ENCODE results near the gene MAGI3.

DNA sequence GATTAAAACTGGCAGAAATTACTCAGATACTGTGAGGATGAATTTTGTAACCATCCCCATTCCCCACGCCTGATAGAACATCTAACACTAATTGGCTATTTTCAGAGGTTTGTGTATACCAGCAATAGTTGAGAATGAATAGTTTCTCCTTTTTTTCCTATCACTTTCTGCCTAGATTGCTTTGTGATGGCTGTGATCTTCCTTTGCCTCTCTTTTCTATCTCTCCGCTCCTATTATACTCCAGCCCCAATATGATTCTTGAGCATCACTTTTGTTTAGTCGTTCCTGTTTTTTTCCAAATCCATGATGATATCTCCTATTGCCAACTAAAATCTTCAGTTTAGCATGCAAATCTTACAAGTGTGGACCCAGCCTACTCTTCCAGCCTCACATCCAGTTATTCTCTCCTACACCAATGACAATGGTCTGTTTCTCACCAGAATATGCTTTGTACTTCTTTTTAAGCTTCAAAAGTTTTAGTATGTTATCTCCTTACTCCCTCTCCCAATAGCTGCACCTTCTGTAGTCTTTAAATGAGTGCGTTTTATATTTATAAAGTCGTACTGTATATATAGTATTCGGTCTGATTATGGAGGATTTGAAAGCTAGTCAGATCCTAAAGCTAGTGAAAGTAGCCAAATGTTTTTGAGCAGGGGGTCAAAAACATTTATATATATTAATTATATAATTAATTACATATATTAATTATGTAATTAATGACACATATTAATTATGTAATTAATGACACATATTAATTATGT lies 25.2 kb downstream of the MAGI3 start:
- TF ChIP-seq, protein P1, sequence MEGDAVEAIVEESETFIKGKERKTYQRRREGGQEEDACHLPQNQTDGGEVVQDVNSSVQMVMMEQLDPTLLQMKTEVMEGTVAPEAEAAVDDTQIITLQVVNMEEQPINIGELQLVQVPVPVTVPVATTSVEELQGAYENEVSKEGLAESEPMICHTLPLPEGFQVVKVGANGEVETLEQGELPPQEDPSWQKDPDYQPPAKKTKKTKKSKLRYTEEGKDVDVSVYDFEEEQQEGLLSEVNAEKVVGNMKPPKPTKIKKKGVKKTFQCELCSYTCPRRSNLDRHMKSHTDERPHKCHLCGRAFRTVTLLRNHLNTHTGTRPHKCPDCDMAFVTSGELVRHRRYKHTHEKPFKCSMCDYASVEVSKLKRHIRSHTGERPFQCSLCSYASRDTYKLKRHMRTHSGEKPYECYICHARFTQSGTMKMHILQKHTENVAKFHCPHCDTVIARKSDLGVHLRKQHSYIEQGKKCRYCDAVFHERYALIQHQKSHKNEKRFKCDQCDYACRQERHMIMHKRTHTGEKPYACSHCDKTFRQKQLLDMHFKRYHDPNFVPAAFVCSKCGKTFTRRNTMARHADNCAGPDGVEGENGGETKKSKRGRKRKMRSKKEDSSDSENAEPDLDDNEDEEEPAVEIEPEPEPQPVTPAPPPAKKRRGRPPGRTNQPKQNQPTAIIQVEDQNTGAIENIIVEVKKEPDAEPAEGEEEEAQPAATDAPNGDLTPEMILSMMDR (IDR thresholded peaks at IDR 0.05; ENCODE audit: low read depth, low read length, missing input control): no peak
- TF ChIP-seq RAD21 (IDR thresholded peaks at IDR 0.05) (no peak), SP1 (IDR thresholded peaks at IDR 0.05) (no peak), TAF1 (conservative IDR thresholded peaks at IDR 0.05) (no peak), FOXA1 (IDR thresholded peaks at IDR 0.05) (no peak), JUND (IDR thresholded peaks at IDR 0.05) (no peak), GABPA (IDR thresholded peaks at IDR 0.05 in 1 of 2, conservative IDR thresholded peaks at IDR 0.05 in 1 of 2) (no peak), EGR1 (IDR thresholded peaks at IDR 0.05; ENCODE audit: low read depth in 2 of 2) (no peak)
- TF ChIP-seq, protein P2, sequence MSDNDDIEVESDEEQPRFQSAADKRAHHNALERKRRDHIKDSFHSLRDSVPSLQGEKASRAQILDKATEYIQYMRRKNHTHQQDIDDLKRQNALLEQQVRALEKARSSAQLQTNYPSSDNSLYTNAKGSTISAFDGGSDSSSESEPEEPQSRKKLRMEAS (IDR thresholded peaks at IDR 0.05): no peak
- TF ChIP-seq, protein P3, sequence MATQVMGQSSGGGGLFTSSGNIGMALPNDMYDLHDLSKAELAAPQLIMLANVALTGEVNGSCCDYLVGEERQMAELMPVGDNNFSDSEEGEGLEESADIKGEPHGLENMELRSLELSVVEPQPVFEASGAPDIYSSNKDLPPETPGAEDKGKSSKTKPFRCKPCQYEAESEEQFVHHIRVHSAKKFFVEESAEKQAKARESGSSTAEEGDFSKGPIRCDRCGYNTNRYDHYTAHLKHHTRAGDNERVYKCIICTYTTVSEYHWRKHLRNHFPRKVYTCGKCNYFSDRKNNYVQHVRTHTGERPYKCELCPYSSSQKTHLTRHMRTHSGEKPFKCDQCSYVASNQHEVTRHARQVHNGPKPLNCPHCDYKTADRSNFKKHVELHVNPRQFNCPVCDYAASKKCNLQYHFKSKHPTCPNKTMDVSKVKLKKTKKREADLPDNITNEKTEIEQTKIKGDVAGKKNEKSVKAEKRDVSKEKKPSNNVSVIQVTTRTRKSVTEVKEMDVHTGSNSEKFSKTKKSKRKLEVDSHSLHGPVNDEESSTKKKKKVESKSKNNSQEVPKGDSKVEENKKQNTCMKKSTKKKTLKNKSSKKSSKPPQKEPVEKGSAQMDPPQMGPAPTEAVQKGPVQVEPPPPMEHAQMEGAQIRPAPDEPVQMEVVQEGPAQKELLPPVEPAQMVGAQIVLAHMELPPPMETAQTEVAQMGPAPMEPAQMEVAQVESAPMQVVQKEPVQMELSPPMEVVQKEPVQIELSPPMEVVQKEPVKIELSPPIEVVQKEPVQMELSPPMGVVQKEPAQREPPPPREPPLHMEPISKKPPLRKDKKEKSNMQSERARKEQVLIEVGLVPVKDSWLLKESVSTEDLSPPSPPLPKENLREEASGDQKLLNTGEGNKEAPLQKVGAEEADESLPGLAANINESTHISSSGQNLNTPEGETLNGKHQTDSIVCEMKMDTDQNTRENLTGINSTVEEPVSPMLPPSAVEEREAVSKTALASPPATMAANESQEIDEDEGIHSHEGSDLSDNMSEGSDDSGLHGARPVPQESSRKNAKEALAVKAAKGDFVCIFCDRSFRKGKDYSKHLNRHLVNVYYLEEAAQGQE (IDR thresholded peaks at IDR 0.05): no peak

All from liver (tissue), 3 donors.